HK-2 (cell line): Measurements from ENCODE around the gene BRD1.
"Not testable (repeated sequence)": the region's sequence is repeated elsewhere in the genome, so short reads cannot be mapped to it uniquely, and the experiment has no call there.

Experiments used
- DNase-seq: peaks from one replicate; pipeline ENCODE4 v3.0.0-alpha.2; 2018; ENCODE audit not compliant: unreplicated experiment

BRD1 gene

DNA sequence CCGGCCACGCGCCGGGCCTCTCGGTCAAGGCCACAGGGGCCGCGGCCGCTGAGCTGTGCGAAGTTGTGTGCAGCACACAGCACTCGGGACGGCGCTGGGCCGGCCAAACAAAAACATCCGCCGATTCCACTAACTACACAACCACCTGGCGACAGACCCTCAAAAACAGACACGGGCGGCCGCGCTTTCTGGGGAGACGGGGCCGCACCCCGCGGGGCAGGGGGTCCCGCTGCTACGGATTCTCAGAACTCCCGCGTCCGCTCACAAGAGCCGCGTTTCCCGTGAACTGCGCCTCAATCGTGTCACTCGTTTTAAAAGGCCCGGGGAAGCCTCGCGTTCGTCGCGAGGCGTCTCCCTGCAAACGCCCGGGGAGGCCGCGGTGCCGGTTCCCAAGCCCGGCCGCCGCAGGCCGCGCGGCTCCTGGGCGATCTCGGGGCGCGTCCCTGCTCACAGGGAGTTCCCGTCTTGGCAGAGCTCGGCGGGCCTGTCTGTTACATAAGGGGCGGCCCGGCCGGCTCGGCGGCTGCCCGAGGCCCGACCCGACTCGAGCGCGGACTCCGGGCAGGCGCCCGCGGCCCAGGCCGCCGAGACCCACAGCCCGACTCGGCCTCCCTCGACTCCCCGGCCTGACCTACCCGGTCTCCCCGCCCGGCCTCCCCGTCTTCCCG lies 936 bp downstream of the BRD1 start:
- DNase-seq: peak; percentile 26

GRCh38 chr22:49825944-49826602 lies 1.6 kb downstream of the BRD1 start:
- DNase-seq: peak; percentile 41

GRCh38 chr22:49825436-49825835 lies 2.2 kb downstream of the BRD1 start:
- DNase-seq: peak; percentile 49

DNA sequence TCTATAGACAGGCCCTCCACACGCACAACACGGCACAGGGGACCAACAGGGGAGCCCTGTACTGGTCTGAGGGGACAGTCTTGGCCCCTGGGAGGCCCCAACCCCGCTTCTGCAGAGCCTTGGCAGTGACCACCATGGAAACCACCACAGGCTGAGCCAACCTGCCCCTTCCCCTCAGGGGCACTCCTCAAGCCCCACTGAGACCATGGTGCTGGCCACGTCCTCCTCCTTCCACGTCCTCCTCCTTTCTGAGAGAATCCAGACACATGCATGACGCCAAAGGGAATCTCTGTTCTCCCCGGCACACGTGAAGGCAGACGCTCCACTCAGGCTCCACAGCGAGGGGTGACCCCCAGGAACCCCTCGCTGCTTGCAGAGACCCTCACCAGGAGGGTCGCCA lies 2.7 kb downstream of the BRD1 start:
- no peak for DNase-seq

DNA sequence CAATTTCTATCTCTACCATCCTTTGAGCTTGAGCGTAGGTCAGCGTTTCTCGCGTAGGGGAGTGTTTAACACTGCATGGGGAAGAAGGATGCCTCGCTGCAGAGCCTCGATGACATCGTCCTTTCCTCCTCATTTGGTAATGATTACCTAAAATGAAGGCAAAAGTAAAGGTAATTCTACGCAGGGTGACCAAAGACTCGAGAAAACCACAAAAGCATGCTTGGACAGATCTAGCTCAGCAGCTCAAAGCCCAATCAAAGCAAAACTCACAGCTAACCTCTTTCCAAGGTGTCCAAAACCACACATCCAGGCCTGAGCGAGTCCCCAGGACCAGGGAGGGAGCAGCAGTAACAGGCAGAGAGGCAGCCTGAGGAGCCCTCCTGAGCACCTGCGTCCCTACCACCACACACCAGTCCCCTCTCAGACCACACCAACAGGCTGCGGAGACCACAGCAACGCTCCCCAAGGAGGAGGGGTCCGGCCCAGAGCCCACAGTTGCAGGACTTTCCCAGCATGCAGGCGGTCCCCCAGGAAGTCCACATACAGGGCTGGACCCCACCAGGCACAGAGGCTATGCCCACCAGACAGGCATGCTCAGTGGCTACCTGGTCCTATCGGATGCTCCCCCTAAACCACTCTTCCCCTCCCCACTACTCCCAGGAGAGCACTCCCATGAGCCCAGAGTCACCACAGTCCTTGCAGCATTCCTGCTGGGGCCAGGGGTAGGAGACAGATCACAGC lies 3.3 kb downstream of the BRD1 start:
- DNase-seq: peak; percentile 21

- no peak for DNase-seq
These were observed 4.2 kb downstream of the BRD1 start for GRCh38 chr22:49823289-49824045.

DNA sequence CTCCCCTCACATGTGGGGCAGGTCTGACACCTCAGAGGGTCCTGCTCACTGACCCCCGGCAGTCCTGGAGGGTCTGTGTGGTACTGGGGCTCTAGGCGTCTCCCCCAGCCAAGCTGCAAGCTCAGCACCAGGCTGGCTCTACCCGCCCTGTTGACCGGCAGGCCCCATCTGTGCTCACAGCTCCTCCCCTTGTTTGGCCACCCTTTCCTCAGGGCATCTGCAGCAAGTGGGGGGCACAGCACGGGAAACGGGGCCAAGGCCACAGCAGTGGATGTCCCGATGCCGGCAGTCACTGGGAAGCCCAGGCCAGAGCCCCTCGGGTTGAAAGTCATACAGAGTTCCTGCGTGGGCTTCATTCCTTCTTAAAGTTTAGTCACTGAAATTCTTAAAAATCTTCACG lies 5.9 kb downstream of the BRD1 start:
- not testable (repeated sequence) for DNase-seq

- DNase-seq: no peak
These were observed 6.7 kb downstream of the BRD1 start for GRCh38 chr22:49820984-49821383.

DNA sequence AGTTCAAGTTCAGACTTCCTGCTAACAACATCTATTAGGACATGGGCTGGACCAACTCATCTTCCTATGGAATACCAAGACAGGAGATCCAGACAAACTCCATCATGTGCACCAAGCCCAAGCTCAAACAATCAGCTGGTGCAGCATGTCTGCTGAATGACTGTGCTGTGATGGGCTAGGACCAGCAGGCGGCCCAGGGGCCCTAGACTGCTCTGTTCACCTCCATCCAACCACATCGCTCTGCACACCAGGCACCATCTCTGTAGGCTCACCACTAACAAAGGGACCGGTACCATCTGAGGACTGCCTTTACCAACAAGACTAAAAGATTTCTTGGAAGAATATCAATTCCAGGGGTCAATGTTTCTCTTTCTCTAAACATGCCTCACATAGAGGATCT lies 10.3 kb downstream of the BRD1 start:
- no peak for DNase-seq

DNA sequence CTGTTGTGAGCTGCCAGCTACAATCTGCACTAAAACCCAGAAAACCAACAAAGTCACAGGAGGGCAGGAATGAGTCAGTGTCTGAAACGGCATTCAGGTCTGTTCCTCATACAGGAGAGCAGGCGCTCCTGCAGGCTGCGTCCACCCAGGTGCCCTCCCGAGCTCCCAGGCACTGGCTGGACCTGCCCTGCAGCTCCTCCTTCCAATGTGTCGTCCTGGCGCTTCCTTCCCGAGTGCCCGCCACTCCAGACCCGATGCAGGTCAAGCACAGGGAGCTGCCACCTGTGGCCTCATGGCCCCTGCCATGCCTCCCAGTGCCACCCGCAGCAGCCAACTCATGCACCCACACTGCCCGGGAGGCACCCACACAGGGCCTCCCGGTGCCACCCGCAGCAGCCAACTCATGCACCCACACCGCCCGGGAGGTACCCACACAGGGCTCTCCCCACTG lies 12.0 kb downstream of the BRD1 start:
- DNase-seq: no peak

DNA sequence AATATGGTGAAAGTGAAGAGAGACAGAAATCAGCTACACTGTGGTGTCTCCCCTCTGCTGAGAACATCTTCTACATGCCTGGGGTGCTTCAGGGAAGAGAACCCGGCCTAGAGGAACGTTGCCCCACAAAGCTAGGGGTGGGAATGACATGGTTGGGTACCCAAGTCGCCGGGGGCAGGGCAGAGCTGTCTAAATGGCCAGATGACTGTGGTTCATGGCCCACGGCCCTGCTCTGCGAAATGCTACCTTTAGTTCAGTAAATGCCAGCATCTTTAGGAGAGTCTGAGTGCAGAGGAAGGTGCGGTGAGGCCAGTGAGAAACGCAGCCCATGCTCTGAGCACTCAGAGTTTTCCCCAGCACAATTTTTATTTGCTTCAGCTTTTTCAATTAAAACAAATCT lies 12.8 kb downstream of the BRD1 start:
- DNase-seq: no peak

- DNase-seq: no peak
These were observed 13.4 kb downstream of the BRD1 start for GRCh38 chr22:49814164-49814686.

- no peak for DNase-seq
These were observed 14.8 kb downstream of the BRD1 start for GRCh38 chr22:49812838-49813237.

- no peak for DNase-seq
These were observed 16.5 kb downstream of the BRD1 start for GRCh38 chr22:49811020-49811791.

DNA sequence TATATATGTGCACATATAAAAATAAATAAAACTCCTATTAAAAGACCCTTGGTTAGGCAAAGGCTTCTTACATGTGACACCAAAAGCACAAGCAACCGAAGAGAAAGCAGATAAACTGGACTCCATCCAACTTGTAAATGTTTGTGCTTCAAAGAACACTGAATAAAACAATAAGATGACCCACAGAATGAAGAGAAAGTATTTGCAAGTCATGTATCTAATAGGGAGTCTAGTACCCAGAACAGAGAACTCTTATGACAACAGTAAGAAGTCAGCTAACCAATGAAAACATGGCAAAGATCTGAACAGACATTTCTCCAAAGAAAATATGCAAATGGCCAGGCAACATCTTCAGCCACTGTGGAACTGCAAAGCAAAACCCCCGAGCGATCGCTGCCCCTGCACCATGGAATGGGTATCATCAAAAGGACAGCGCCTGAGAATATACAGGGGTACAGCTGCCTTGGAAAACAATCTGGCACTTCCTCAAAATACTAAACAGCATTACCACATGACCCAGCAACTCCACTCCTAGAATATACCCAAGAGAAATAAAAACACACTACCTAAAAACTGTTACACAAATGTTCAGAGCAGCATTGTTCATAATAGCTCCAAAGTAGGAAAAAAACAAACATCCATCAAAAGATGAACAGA lies 17.2 kb downstream of the BRD1 start:
- DNase-seq: no peak

GRCh38 chr22:49807780-49808708 lies 19.6 kb downstream of the BRD1 start:
- DNase-seq: no peak

GRCh38 chr22:49807129-49807528 lies 20.5 kb downstream of the BRD1 start:
- no peak for DNase-seq

GRCh38 chr22:49803737-49804375 lies 23.8 kb downstream of the BRD1 start:
- DNase-seq: no peak

DNA sequence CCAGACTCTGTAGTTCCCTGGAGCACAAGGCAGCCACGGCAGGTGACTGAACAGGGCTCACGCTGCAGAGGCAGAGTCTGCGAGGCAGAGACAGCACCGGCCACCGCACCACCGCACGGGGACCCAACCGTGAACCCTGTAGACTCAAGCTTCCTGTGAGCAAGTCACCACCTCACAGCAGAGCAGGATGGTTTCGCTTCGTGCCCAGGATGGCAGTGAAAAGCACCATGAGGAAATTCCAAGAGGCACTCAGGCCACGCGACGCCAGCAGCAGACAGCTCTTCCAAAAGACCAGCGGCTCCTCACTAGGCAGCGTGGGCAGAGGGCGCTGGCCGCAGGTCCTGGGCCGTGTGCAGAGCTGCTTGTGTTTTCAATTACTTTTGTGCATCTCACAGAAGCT lies 24.5 kb downstream of the BRD1 start:
- no peak for DNase-seq
